HFFc6 (cell line): ENCODE measurements around the gene ZNF710. TPM values are rescaled to one million over a fixed set of nuclear protein-coding genes. Genes with fewer than 3 reads are reported as not detected.

Experiments
- DNase-seq: peaks from one replicate; pipeline ENCODE4 v3.0.0-alpha.2; 2018
- H3K27ac Mint-ChIP-seq: 2 replicates; pipeline ENCODE4 v1.8.0; 2020; ENCODE audit warnings: mild to moderate bottlenecking, mixed read lengths
- H3K27me3 Mint-ChIP-seq: 2 replicates; pipeline ENCODE4 v1.8.0; 2021; ENCODE audit warnings: mild to moderate bottlenecking, moderate library complexity, mixed read lengths; ENCODE audit not compliant: insufficient read depth
- H3K36me3 Mint-ChIP-seq: 2 replicates; pipeline ENCODE4 v1.8.0; 2021; ENCODE audit warnings: low read depth, mixed read lengths
- H3K4me1 Mint-ChIP-seq: 2 replicates; pipeline ENCODE4 v1.8.0; 2020; ENCODE audit warnings: low read depth, mixed read lengths
- H3K4me3 Mint-ChIP-seq: 2 replicates; pipeline ENCODE4 v1.8.0; 2020; ENCODE audit warnings: mild to moderate bottlenecking, moderate library complexity, mixed read lengths
- H3K9me3 Mint-ChIP-seq: 2 replicates; pipeline ENCODE4 v1.8.0; 2020; ENCODE audit warnings: mild to moderate bottlenecking, mixed read lengths
- total RNA-seq, 6 experiments: library from RNA; stranded (reverse); fragmentation: NEBNext Ultra II Directional; extraction: Animal tissue kit (Norgen Biotek cat#: 25700); gene quantifications; 2 replicates in 1 of 6; 3 replicates in 5 of 6; pipeline ENCODE4 v1.2.3, GENCODE V29; 2021
- TF ChIP-seq, protein P1 (sequence below): fragments of 200-600 bp; sonication (generic); IDR thresholded peaks from 2 replicates; pipeline ENCODE4 v1.5.0; 2021; ENCODE audit warnings: antibody characterized with exemption, mild to moderate bottlenecking

ZNF710 gene
- total RNA-seq, 6 experiments from 2014 or later, result 17.6 to 23.3 (median 20.3) TPM

- Mint-ChIP-seq H3K36me3 (no peaks in the 10 kb centered on the region), H3K27me3 (peaks cover 2% of the 10 kb centered on the region; the same call in 1 of the 2 replicates), H3K4me1 (peaks cover 14% of the 10 kb centered on the region; the same call in 1 of the 2 replicates), H3K9me3 (no peaks in the 10 kb centered on the region), H3K4me3 (no peak overlapping the region), H3K27ac (no peak overlapping the region)
- TF ChIP-seq, protein P1, sequence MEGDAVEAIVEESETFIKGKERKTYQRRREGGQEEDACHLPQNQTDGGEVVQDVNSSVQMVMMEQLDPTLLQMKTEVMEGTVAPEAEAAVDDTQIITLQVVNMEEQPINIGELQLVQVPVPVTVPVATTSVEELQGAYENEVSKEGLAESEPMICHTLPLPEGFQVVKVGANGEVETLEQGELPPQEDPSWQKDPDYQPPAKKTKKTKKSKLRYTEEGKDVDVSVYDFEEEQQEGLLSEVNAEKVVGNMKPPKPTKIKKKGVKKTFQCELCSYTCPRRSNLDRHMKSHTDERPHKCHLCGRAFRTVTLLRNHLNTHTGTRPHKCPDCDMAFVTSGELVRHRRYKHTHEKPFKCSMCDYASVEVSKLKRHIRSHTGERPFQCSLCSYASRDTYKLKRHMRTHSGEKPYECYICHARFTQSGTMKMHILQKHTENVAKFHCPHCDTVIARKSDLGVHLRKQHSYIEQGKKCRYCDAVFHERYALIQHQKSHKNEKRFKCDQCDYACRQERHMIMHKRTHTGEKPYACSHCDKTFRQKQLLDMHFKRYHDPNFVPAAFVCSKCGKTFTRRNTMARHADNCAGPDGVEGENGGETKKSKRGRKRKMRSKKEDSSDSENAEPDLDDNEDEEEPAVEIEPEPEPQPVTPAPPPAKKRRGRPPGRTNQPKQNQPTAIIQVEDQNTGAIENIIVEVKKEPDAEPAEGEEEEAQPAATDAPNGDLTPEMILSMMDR, result no peak
- no peak for DNase-seq
Measured at GRCh38 chr15:90056529-90056928, 55.4 kb downstream of the ZNF710 start.

- Mint-ChIP-seq H3K9me3 (no peaks in the 10 kb centered on the region), H3K36me3 (no peaks in the 10 kb centered on the region), H3K27me3 (peaks cover 2% of the 10 kb centered on the region; the same call in 1 of the 2 replicates), H3K27ac (no peak overlapping the region), H3K4me1 (0 out of 2 replicates have a peak, but pooled peaks cover 5% of the 10 kb centered on the region), H3K4me3 (no peak overlapping the region)
- TF ChIP-seq, protein P1, result no peak
- DNase-seq, result no peak
Measured at GRCh38 chr15:90058308-90058707, 57.2 kb downstream of the ZNF710 start.

DNA sequence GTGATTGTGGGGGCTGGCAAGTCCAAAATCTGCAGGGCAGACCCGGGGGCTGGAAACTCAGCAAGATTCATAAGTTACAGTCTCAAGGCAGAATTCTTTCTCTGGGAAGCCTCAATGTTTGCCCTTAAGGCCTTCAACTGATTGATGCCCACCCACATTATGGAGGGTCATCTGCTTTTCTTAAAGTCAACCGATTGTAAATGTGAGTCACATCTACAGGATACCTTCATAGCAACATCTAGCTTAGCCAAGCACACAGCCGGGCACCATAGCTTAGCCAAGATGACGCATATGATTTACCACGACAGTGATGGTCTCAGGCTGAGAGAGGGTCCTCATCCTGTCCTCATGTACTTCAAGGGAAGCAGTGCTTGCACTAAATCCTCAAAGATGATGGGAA is 57.7 kb downstream of the ZNF710 start:
- DNase-seq, result no peak
- Mint-ChIP-seq H3K36me3 (no peaks in the 10 kb centered on the region), H3K9me3 (no peaks in the 10 kb centered on the region), H3K4me3 (no peak overlapping the region), H3K27me3 (peaks cover 2% of the 10 kb centered on the region; the same call in 1 of the 2 replicates), H3K4me1 (0 out of 2 replicates have a peak, but pooled peaks cover 5% of the 10 kb centered on the region), H3K27ac (no peak overlapping the region)
- TF ChIP-seq, protein P1, result no peak

DNA sequence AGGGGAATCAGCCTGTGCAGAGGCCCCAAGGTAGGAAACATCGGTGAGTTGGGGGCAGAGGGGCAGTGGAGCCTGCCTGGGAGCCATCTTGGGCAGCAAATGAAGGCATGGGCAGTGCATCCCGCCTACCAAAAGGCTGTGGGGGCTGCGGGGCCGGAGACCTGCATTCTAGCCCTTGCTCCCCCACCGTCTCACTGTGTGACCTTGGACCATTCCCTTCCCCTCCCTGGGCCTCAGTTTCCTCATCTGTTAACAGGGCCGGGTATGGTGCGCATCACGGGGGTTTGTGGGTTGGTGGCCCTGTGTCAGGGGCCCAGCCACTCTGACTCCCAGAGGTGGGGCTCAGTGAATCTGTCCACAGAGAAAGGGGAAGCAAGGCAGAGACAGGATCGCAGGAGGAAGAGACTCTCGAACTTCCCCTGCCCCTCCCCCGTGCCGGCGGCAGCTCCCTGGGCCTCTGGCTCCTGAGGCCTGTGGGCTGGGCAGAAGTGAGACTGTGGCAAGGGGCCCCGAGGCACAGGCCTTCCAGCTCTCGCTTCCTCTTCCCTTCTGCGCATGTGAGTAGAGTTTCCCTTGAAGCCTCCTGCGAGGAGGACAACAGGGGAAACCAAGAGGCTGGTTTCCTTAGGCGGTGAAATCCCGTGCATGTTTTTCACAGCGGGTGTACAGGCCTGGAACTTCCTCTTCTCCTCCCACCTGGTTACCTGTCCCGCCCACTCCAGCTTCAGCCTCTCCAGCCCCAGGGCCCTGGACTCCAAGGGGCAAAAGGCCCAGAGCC is 58.3 kb downstream of the ZNF710 start:
- Mint-ChIP-seq H3K27me3 (peaks cover 2% of the 10 kb centered on the region; the same call in 1 of the 2 replicates), H3K4me1 (0 out of 2 replicates have a peak, but pooled peaks cover 4% of the 10 kb centered on the region), H3K27ac (no peak overlapping the region), H3K36me3 (no peaks in the 10 kb centered on the region), H3K4me3 (no peak overlapping the region), H3K9me3 (no peaks in the 10 kb centered on the region)
- no peak for DNase-seq
- TF ChIP-seq, protein P1, result no peak

DNA sequence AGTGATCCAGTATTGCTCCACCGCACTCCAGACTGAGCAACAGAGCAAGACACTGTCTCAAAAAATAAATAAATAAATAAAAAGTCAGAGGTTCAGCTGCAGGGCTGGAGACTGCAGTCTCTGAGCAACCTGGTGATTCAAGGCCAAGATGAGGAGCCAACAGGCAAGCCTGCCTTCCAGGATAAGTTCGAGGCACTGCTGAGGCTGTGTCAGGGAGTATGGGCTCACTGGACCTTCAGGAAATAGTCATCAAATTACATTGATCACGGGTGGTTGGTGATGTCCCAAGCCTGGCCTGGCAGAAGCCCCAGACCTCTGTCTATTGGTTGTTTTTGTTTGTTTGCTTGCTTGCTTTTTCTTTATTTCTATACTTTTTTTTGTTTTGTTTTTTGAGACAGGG is 59.7 kb downstream of the ZNF710 start:
- TF ChIP-seq, protein P1, result no peak
- Mint-ChIP-seq H3K27ac (no peak overlapping the region), H3K9me3 (no peaks in the 10 kb centered on the region), H3K36me3 (no peaks in the 10 kb centered on the region), H3K4me1 (no peaks in the 10 kb centered on the region), H3K4me3 (no peak overlapping the region), H3K27me3 (peaks cover 2% of the 10 kb centered on the region; the same call in 1 of the 2 replicates)
- DNase-seq, result no peak
